Lung microvascular endothelial cell (primary cell): Measurements from ENCODE around the gene RGMA. TPM values are rescaled to one million over a fixed set of nuclear protein-coding genes. Genes with fewer than 3 reads are reported as not detected.
"Not testable (repeated sequence)": the region's sequence is repeated elsewhere in the genome, so short reads cannot be mapped to it uniquely, and the experiment has no call there.

ENCODE experiments used
- DNase-seq, 2 donors: peaks; one replicate each; pipeline versions ENCODE4 v3.0.0 to v3.0.0-alpha.2; 2010; ENCODE audit warnings: low read depth in 2 of 2
- total RNA-seq: library from RNA; depleted of rRNA; stranded (reverse); fragments of >200 nt; gene quantifications from 2 replicates; pipeline ENCODE4 v1.2.1, GENCODE V29; 2014

Gene RGMA
- total RNA-seq, 1 donor from 2014 or later, result 0.20 TPM

- DNase-seq, result no peak
Observed at GRCh38 chr15:93048426-93048721, 40.6 kb downstream of the RGMA start.

GRCh38 chr15:93047621-93048425 is 41.2 kb downstream of the RGMA start:
- no peak for DNase-seq

- DNase-seq, result no peak
Observed at GRCh38 chr15:93046721-93047120, 42.3 kb downstream of the RGMA start.

GRCh38 chr15:93046120-93046519 is 42.9 kb downstream of the RGMA start:
- no peak for DNase-seq

- no peak for DNase-seq
Observed at GRCh38 chr15:93045191-93045785, 43.7 kb downstream of the RGMA start.

- DNase-seq, result no peak
Observed at GRCh38 chr15:93044301-93045190, 44.5 kb downstream of the RGMA start.

- DNase-seq, result no peak
Observed at GRCh38 chr15:93043621-93044300, 45.2 kb downstream of the RGMA start.

GRCh38 chr15:93042691-93043378 is 46.2 kb downstream of the RGMA start:
- no peak for DNase-seq

GRCh38 chr15:93042211-93042610 is 46.8 kb downstream of the RGMA start:
- no peak for DNase-seq

GRCh38 chr15:93041159-93041547 is 47.9 kb downstream of the RGMA start:
- no peak for DNase-seq

- no peak for DNase-seq
Observed at GRCh38 chr15:93040288-93041158, 48.5 kb downstream of the RGMA start.

GRCh38 chr15:93039562-93040287 is 49.3 kb downstream of the RGMA start:
- not testable (repeated sequence) for DNase-seq

GRCh38 chr15:93037820-93038705 is 50.9 kb downstream of the RGMA start:
- no peak for DNase-seq

- no peak for DNase-seq
Observed at GRCh38 chr15:93036951-93037819, 51.8 kb downstream of the RGMA start.

GRCh38 chr15:93035953-93036810 is 52.8 kb downstream of the RGMA start:
- peak; percentile 34 to 71 for DNase-seq

GRCh38 chr15:93035092-93035915 is 53.7 kb downstream of the RGMA start:
- DNase-seq, result no peak
